GM03348 (cell line): ENCODE data around the gene ELMO1.

Experiments
- DNase-seq: peaks from one replicate; pipeline ENCODE4 v3.0.0; 2012; ENCODE audit warnings: low spot score

Gene ELMO1

GRCh38 chr7:37408291-37409228 lies 40.1 kb downstream of the ELMO1 start:
- DNase-seq: no peak

GRCh38 chr7:37405603-37406122 lies 43.0 kb downstream of the ELMO1 start:
- no peak for DNase-seq

- no peak for DNase-seq
Observed at GRCh38 chr7:37405128-37405527, 43.5 kb downstream of the ELMO1 start.

GRCh38 chr7:37399876-37400421 lies 48.7 kb downstream of the ELMO1 start:
- DNase-seq: no peak

GRCh38 chr7:37398403-37398802 lies 50.3 kb downstream of the ELMO1 start:
- no peak for DNase-seq

GRCh38 chr7:37395618-37396259 lies 52.9 kb downstream of the ELMO1 start:
- no peak for DNase-seq

- DNase-seq: no peak
Observed at GRCh38 chr7:37394158-37394557, 54.5 kb downstream of the ELMO1 start.

- DNase-seq: no peak
Observed at GRCh38 chr7:37393476-37393875, 55.2 kb downstream of the ELMO1 start.

GRCh38 chr7:37392673-37393017 lies 56.0 kb downstream of the ELMO1 start:
- no peak for DNase-seq

- DNase-seq: no peak
Observed at GRCh38 chr7:37391791-37392672, 56.6 kb downstream of the ELMO1 start.

- DNase-seq: no peak
Observed at GRCh38 chr7:37390114-37390513, 58.5 kb downstream of the ELMO1 start.

- DNase-seq: no peak
Observed at GRCh38 chr7:37388811-37389210, 59.9 kb downstream of the ELMO1 start.

- no peak for DNase-seq
Observed at GRCh38 chr7:37385787-37386186, 62.9 kb downstream of the ELMO1 start.

- no peak for DNase-seq
Observed at GRCh38 chr7:37382546-37383088, 66.0 kb downstream of the ELMO1 start.

- no peak for DNase-seq
Observed at GRCh38 chr7:37380831-37381230, 67.8 kb downstream of the ELMO1 start.

GRCh38 chr7:37379546-37380277 lies 69.0 kb downstream of the ELMO1 start:
- DNase-seq: no peak

- no peak for DNase-seq
Observed at GRCh38 chr7:37377231-37377630, 71.4 kb downstream of the ELMO1 start.

- no peak for DNase-seq
Observed at GRCh38 chr7:37376386-37376785, 72.3 kb downstream of the ELMO1 start.

- DNase-seq: no peak
Observed at GRCh38 chr7:37372750-37373149, 75.9 kb downstream of the ELMO1 start.

GRCh38 chr7:37371755-37372154 lies 76.9 kb downstream of the ELMO1 start:
- DNase-seq: no peak

- no peak for DNase-seq
Observed at GRCh38 chr7:37369906-37370305, 78.8 kb downstream of the ELMO1 start.
